PC-3 (cell line): Measurements from ENCODE around the gene ATE1.

ENCODE experiments used
- EZH2 ChIP-seq: fragments of 300-600 bp; sonication (generic); IDR thresholded peaks from one replicate; pipeline ENCODE4 v1.6.1; 2017; ENCODE audit warnings: antibody characterized with exemption, mild to moderate bottlenecking, low read length; ENCODE audit not compliant: unreplicated experiment
- TF ChIP-seq, protein P1 (sequence below): fragments of 300-600 bp; sonication (generic); conservative IDR thresholded peaks from 2 replicates; pipeline ENCODE4 v1.5.1; 2017; ENCODE audit warnings: antibody characterized with exemption, low read depth, mild to moderate bottlenecking, low read length

DNA sequence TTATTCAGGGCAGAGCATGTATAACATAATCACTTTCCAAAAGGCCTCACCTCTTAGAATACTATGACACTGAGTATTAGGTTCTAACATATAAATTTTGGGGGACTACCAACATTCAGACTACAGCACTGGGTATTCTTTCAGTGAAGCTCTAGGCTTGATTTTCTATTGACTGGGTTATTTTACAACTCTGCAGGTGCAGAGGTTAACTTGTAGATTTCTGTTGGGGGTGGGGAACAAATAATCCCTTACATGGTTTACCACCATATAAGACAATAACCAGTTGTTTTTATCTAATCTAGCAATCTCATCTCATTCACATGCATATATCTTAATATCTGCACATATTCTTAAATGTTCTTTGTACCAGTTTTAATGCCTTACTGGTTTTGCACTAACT is 73.9 kb downstream of the ATE1 start:
- TF ChIP-seq, protein P1, sequence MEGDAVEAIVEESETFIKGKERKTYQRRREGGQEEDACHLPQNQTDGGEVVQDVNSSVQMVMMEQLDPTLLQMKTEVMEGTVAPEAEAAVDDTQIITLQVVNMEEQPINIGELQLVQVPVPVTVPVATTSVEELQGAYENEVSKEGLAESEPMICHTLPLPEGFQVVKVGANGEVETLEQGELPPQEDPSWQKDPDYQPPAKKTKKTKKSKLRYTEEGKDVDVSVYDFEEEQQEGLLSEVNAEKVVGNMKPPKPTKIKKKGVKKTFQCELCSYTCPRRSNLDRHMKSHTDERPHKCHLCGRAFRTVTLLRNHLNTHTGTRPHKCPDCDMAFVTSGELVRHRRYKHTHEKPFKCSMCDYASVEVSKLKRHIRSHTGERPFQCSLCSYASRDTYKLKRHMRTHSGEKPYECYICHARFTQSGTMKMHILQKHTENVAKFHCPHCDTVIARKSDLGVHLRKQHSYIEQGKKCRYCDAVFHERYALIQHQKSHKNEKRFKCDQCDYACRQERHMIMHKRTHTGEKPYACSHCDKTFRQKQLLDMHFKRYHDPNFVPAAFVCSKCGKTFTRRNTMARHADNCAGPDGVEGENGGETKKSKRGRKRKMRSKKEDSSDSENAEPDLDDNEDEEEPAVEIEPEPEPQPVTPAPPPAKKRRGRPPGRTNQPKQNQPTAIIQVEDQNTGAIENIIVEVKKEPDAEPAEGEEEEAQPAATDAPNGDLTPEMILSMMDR = no peak
- no peak for TF ChIP-seq EZH2
